K562 (cell line): ENCODE results near the gene SLC35E1. TPM values are rescaled to one million over a fixed set of nuclear protein-coding genes. Genes with fewer than 3 reads are reported as not detected.

Experiments used
- ATAC-seq: fragments of 200-7000 bp; cut with Tn5 transposase; 3 replicates; pipeline ENCODE4 v1.9.1; 2020; ENCODE audit warnings: moderate library complexity
- BruUV-seq: library from RNA; stranded (reverse); fragments of 400-500 nt; replicated peaks from 2 replicates; lab custom pipeline; 2021; lab: Mats Ljungman, UMichigan
- CTCF ChIA-PET: fragments of 300-600 bp; formaldehyde crosslinking; extraction: SDS; loops from one replicate; lab custom pipeline; 2021; ENCODE audit warnings: low intra/inter-chr PET ratio; lab: Yijun Ruan, JAX
- POLR2A ChIA-PET: fragments of 300-600, 350-650 bp; sonication (Branson Sonifier 250); formaldehyde crosslinking; extraction: SDS; loops from one replicate; lab custom pipeline; 2021; ENCODE audit warnings: antibody characterized with exemption, inconsistent platforms; lab: Yijun Ruan, JAX
- DNase-seq, 4 experiments: peaks; one replicate each; pipeline versions ENCODE4 v3.0.0 to v3.0.0-alpha.2; 2011 to 2018; ENCODE audit warnings: low spot score in 3 of 4, mixed read lengths in 3 of 4; ENCODE audit errors: extremely low read depth in 1 of 4
- FAIRE-seq: peaks from 2 replicates; lab custom pipeline; 2011; peaks lifted over from hg19 to GRCh38; lab: Jason Lieb, UNC
- H2AFZ ChIP-seq: 2 replicates; pipeline ENCODE4 v1.6.0; 2011; ENCODE audit warnings: low read depth, low read length, control low read depth, inconsistent platforms
- H3K27ac ChIP-seq: fragments of 200-600 bp; 3 replicates; pipeline ENCODE4 v1.8.0; 2011; ENCODE audit warnings: low read depth, mild to moderate bottlenecking, control low read depth, inconsistent platforms, low read length, moderate library complexity, mixed read lengths; ENCODE audit errors: extremely low read depth
- H3K27me3 ChIP-seq, 2 experiments: fragments of 300-600 bp in 1 of 2; 2 replicates in 1 of 2; 3 replicates in 1 of 2; pipeline versions ENCODE4 v1.6.0 to v1.8.0; 2011; ENCODE audit warnings: inconsistent platforms in 2 of 2, low read length in 2 of 2, mild to moderate bottlenecking in 1 of 2, mixed read lengths in 1 of 2, moderate library complexity in 1 of 2; ENCODE audit not compliant: control insufficient read depth in 2 of 2, insufficient read depth in 2 of 2
- H3K36me3 ChIP-seq: fragments of 300-600 bp; 3 replicates; pipeline ENCODE4 v1.8.0; 2011; ENCODE audit warnings: mild to moderate bottlenecking, low read length, inconsistent platforms; ENCODE audit not compliant: control insufficient read depth, insufficient read depth
- H3K4me1 ChIP-seq, 2 experiments: fragments of 200-600 bp in 1 of 2; replicated peaks in 1 of 2; 2 replicates in 1 of 2; 3 replicates in 1 of 2; pipeline versions ENCODE4 v1.5.1 to v1.8.0; 2011; ENCODE audit warnings: inconsistent platforms in 2 of 2, low read length in 2 of 2, mild to moderate bottlenecking in 1 of 2, mixed read lengths in 1 of 2, moderate library complexity in 1 of 2; ENCODE audit not compliant: control insufficient read depth in 2 of 2, insufficient read depth in 2 of 2
- H3K4me2 ChIP-seq: 2 replicates; pipeline ENCODE4 v1.6.1; 2011; ENCODE audit warnings: low read length, control low read depth, inconsistent platforms, mixed read lengths; ENCODE audit not compliant: insufficient read depth
- H3K4me3 ChIP-seq: fragments of 200-600 bp; sonication (generic), shearing (Covaris generic); 2 replicates; pipeline ENCODE4 v1.5.1; 2016; ENCODE audit warnings: control low read depth, inconsistent platforms
- H3K79me2 ChIP-seq: fragments of 200-600 bp; 3 replicates; pipeline ENCODE4 v1.8.0; 2011; ENCODE audit warnings: low read length, inconsistent platforms; ENCODE audit not compliant: control insufficient read depth, insufficient read depth
- H3K9ac ChIP-seq, 2 experiments: 2 replicates each; pipeline versions ENCODE4 v1.6.0 to v1.6.1; 2011; ENCODE audit warnings: low read depth in 2 of 2, low read length in 2 of 2, control low read depth in 1 of 2, inconsistent platforms in 1 of 2, mild to moderate bottlenecking in 1 of 2, mixed read lengths in 1 of 2; ENCODE audit not compliant: insufficient read depth in 1 of 2
- H3K9me1 ChIP-seq: one replicate; pipeline ENCODE4 v1.6.0; 2011; ENCODE audit warnings: inconsistent platforms, mild to moderate bottlenecking, low read length, moderate library complexity; ENCODE audit not compliant: control insufficient read depth, insufficient read depth
- H3K9me3 ChIP-seq: replicated peaks from 2 replicates; pipeline ENCODE4 v1.5.1; 2011; ENCODE audit warnings: low read depth, low read length, inconsistent platforms; ENCODE audit not compliant: control insufficient read depth, insufficient read depth
- H4K20me1 ChIP-seq: replicated peaks from 2 replicates; pipeline ENCODE4 v1.6.1; 2011; ENCODE audit warnings: low read length, inconsistent platforms, mixed read lengths; ENCODE audit not compliant: control insufficient read depth, insufficient read depth
- BMI1 ChIP-seq: fragments of 150-350 bp; IDR thresholded peaks from 2 replicates; pipeline ENCODE4 v1.6.1; 2014; ENCODE audit warnings: low read length
- CCAR2 ChIP-seq: fragments of 200-400 bp; formaldehyde crosslinking; IDR thresholded peaks from 2 replicates; pipeline ENCODE4 v1.6.1; 2017; ENCODE audit warnings: mild to moderate bottlenecking, low read depth, low read length
- HNRNPH1 ChIP-seq: fragments of 200-400 bp; formaldehyde crosslinking; optimal IDR thresholded peaks from 2 replicates; pipeline ENCODE3; 2017; ENCODE audit warnings: low read depth, mild to moderate bottlenecking, low read length, moderate library complexity
- MIER1 ChIP-seq: fragments of 450-650 bp; IDR thresholded peaks from 2 replicates; pipeline ENCODE4 v1.6.1; 2016; ENCODE audit warnings: antibody characterized with exemption, mild to moderate bottlenecking, low read depth
- RBFOX2 ChIP-seq: fragments of 200-400 bp; formaldehyde crosslinking; IDR thresholded peaks from 2 replicates; pipeline ENCODE4 v1.6.1; 2017; ENCODE audit warnings: low read depth, mild to moderate bottlenecking, low read length, moderate library complexity
- TRIM28 ChIP-seq: fragments of 450-650 bp; IDR thresholded peaks from 2 replicates; pipeline ENCODE4 v1.6.1; 2017
- ZFP91 ChIP-seq: sonication (generic); formaldehyde crosslinking; IDR thresholded peaks from 2 replicates; pipeline ENCODE4 v1.8.0; 2022; ENCODE audit warnings: mild to moderate bottlenecking, missing genetic modification reagents
- ZNF23 ChIP-seq: fragments of 250-450 bp; sonication (Bioruptor Pico); IDR thresholded peaks from 2 replicates; pipeline ENCODE4 v1.4.0; 2020; ENCODE audit warnings: mild to moderate bottlenecking
- WGBS: fragments of 100-300 bp; shearing (Covaris generic); methylation state at CpG from one replicate; pipeline ENCODE4 v1.1.6; 2016; ENCODE audit warnings: low coverage, mixed read lengths; ENCODE audit not compliant: insufficient coverage; ENCODE audit errors: missing lambda C conversion rate; 5-methylcytosine and 5-hydroxymethylcytosine counted together
- in situ Hi-C: fragments of 300-500 bp; cut with MboI; formaldehyde crosslinking; loops from 4 replicates; pipeline ENCODE4 v1.15.0; 2018; ENCODE audit warnings: inconsistent platforms, mixed read lengths
- intact Hi-C: fragments of 100-400 bp; cut with micrococcal nuclease; formaldehyde crosslinking; loops from 2 replicates; pipeline ENCODE4 v1.14.2; 2022
- polyA plus RNA-seq, 8 experiments: library from polyadenylated mRNA; depleted of rRNA in 4 of 8; stranded (reverse) in 5 of 8; unstranded in 3 of 8; fragments of >200 nt; fragmentation: Nextera tagmentation in 2 of 8; fragmentation: Illumina TruSeq in 1 of 8; extraction: Ambion mirVana in 2 of 8; extraction: Trizol in 1 of 8; gene quantifications; 2 replicates each; pipeline versions ENCODE4 v1.2.1 to v1.2.3, GENCODE V29; 2011 to 2014; ENCODE audit warnings: inconsistent platforms in 1 of 8, missing spikeins in 1 of 8
- total RNA-seq, 7 experiments: library from RNA; depleted of rRNA in 6 of 7; stranded (reverse); fragments of >200 nt in 6 of 7; fragmentation: Illumina TruSeq in 2 of 7; extraction: Trizol in 2 of 7; gene quantifications; 2 replicates each; pipeline versions ENCODE4 v1.2.1 to v1.2.3, GENCODE V29; 2011 to 2021; ENCODE audit warnings: low replicate concordance in 1 of 7

SLC35E1 gene
- total and polyA plus RNA-seq, 9 of the 15 experiments (the other 6 are each of a cell fraction or from before 2014, with no cell fraction given) = 15.0 to 40.1 (median 25.7) TPM

- Histone ChIP-seq H3K9me3 (no peaks in the 10 kb centered on the region), H3K4me3 (no peak overlapping the region), H3K4me1 (peaks cover 3 to 27% of the 10 kb centered on the region in 2 experiments; a peak in 4 of 5 replicates), H3K36me3 (peaks cover 6% of the 10 kb centered on the region; the same call in 2 of the 3 replicates), H3K27ac (no peak overlapping the region)
- POLR2A ChIA-PET = interaction anchor here (0.9 to 1.1 kb wide), 2 partner anchors 12 to 14 kb away, joined by 3 read pairs; no protein-coding TSS in a partner anchor
- 79% methylated on average over 8 of the region's 8 CpGs for WGBS
- in situ Hi-C loops = no loop called here
- TF ChIP-seq ZFP91 (CRISPR knock-in tag) (no peak), HNRNPH1 (no peak), TRIM28 (no peak), RBFOX2 (no peak), BMI1 (no peak), CCAR2 (no peak), ZNF23 (CRISPR knock-in tag) (no peak), MIER1 (no peak)
- TF ChIP-seq, all 486 proteins: peak for 0
- DNase-seq (no peak), ATAC-seq (no peak; the same call in 2 of the 3 replicates), FAIRE-seq (no peak)
- Histone ChIP-seq H3K4me2 (no peak overlapping the region), H3K9ac (peak overlapping the region in 1 of 2 experiments; percentile 84; a peak in 2 of 4 replicates), H3K79me2 (peaks cover 94% of the 10 kb centered on the region), H2AFZ (no peak overlapping the region), H3K9me1 (peaks cover 3% of the 10 kb centered on the region), H3K27me3 (no peaks in the 10 kb centered on the region), H4K20me1 (peaks cover 80% of the 10 kb centered on the region)
- CTCF ChIA-PET = no interaction called here
- BruUV-seq = no TSS peak
- intact Hi-C loops = no loop called here
These were observed 22.9 kb upstream of the SLC35E1 start for GRCh38 chr19:16595097-16595496.
